ENCODE measurements around the gene CHST12. TPM values are rescaled to one million over a fixed set of nuclear protein-coding genes. Genes with fewer than 3 reads are reported as not detected.

Gene CHST12
- total RNA-seq, 4 donors from 2014 or later, result 7.6 to 136 (median 13.6) TPM

DNA sequence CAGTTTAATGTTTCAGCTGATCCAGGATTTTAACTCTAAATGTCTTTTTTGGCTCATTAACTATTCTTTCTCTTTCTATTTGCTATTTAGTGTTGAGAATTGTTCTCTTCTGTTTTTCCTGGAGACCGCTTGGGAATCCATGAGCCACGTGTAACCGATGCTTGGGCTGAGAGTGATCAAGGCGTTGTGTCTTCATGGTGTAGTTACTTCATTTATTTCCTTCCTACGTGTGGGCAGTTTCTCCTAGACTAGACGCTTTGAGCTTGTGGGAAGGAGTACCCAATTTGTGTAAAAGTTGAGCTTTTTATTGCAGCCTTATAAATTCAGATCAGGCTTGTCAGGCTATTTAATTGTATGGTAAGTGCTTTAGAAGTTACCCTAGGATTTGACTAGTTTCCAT lies 45.8 kb upstream of the CHST12 start:
- in situ Hi-C loops (cut with MboI; ENCODE audit: low pct_ligation_motif_present in 1 of 4, low pct_unique_long_range_greater_than_20kb in 1 of 4, low sequenced_read_pairs in 3 of 4) (loop anchor here in 2 of 4 donors (25.0 kb wide), 1 partner anchor 120 kb away; the partner anchor contains the start of genes MAD1L1 (in 2 of the 2), MRM2 (in 2 of the 2) and NUDT1 (in 2 of the 2)), intact Hi-C loops (cut with DNase I; ENCODE audit: low total_unique reads) (loop anchor here (10.0 kb wide), 1 partner anchor 113 kb away; the partner anchor contains the start of genes MRM2 and NUDT1)
- H3K4me3 ChIP-seq, result no peak overlapping the region
- no peaks in the 10 kb centered on the region for H3K9me3 ChIP-seq
- H3K4me1 ChIP-seq, result peaks cover 19 to 49% (median 32%) of the 10 kb centered on the region in 4 donors
- peaks cover 0 to 19% (median 9%) of the 10 kb centered on the region in 4 donors for H3K36me3 ChIP-seq
- no peaks in the 10 kb centered on the region for H3K27me3 ChIP-seq
- no peak for DNase-seq
- WGBS, 2 donors (ENCODE audit: low coverage in 1 of 2), result 45 to 57% methylated on average over 5 to 6 of the region's 6 CpGs
- H3K27ac ChIP-seq, result no peak overlapping the region
- TF ChIP-seq CTCF (IDR thresholded peaks at IDR 0.05) (no peak), POLR2AphosphoS5 (IDR thresholded peaks at IDR 0.05) (no peak), EP300 (IDR thresholded peaks at IDR 0.05; ENCODE audit: low read depth) (no peak), POLR2A (IDR thresholded peaks at IDR 0.05) (no peak)

GRCh38 chr7:2358968-2359527 lies 44.4 kb upstream of the CHST12 start:
- Histone ChIP-seq H3K4me3 (no peak overlapping the region), H3K27ac (no peak overlapping the region), H3K36me3 (peaks cover 0 to 32% (median 15%) of the 10 kb centered on the region in 4 donors), H3K27me3 (no peaks in the 10 kb centered on the region), H3K4me1 (peaks cover 19 to 40% (median 25%) of the 10 kb centered on the region in 4 donors), H3K9me3 (no peaks in the 10 kb centered on the region)
- DNase-seq, result no peak
- intact Hi-C loops (cut with DNase I; ENCODE audit: low total_unique reads), result loop anchor here (10.0 kb wide), 1 partner anchor 114 kb away; the partner anchor contains the start of genes MRM2 and NUDT1
- in situ Hi-C loops (cut with MboI; ENCODE audit: low pct_ligation_motif_present in 1 of 4, low pct_unique_long_range_greater_than_20kb in 1 of 4, low sequenced_read_pairs in 3 of 4), result loop anchor here in 2 of 4 donors (25.0 kb wide), 1 partner anchor 122 kb away; the partner anchor contains the start of genes MAD1L1 (in 2 of the 2), MRM2 (in 2 of the 2) and NUDT1 (in 2 of the 2)
- WGBS, 2 donors (ENCODE audit: low coverage in 1 of 2), result 61 to 80% methylated on average over 2 to 8 of the region's 8 CpGs
- TF ChIP-seq CTCF (IDR thresholded peaks at IDR 0.05) (no peak), EP300 (IDR thresholded peaks at IDR 0.05; ENCODE audit: low read depth) (no peak), POLR2A (IDR thresholded peaks at IDR 0.05) (no peak), POLR2AphosphoS5 (IDR thresholded peaks at IDR 0.05) (no peak)

- H3K9me3 ChIP-seq, result no peaks in the 10 kb centered on the region
- peaks cover 0 to 38% (median 18%) of the 10 kb centered on the region in 4 donors for H3K36me3 ChIP-seq
- peaks cover 19 to 40% (median 25%) of the 10 kb centered on the region in 4 donors for H3K4me1 ChIP-seq
- no peaks in the 10 kb centered on the region for H3K27me3 ChIP-seq
- no peak overlapping the region for H3K4me3 ChIP-seq
- intact Hi-C loops (cut with DNase I; ENCODE audit: low total_unique reads), result loop anchor here (10.0 kb wide), 1 partner anchor 115 kb away; the partner anchor contains the start of genes MRM2 and NUDT1
- H3K27ac ChIP-seq, result no peak overlapping the region
- in situ Hi-C loops (cut with MboI; ENCODE audit: low pct_ligation_motif_present in 1 of 4, low pct_unique_long_range_greater_than_20kb in 1 of 4, low sequenced_read_pairs in 3 of 4), result loop anchor here in 2 of 4 donors (25.0 kb wide), 1 partner anchor 122 kb away; the partner anchor contains the start of genes MAD1L1 (in 2 of the 2), MRM2 (in 2 of the 2) and NUDT1 (in 2 of the 2)
- WGBS, 2 donors (ENCODE audit: low coverage in 1 of 2), result 81 to 88% methylated on average over 6 to 11 of the region's 11 CpGs
- no peak for DNase-seq
- TF ChIP-seq POLR2AphosphoS5 (IDR thresholded peaks at IDR 0.05) (no peak), EP300 (IDR thresholded peaks at IDR 0.05; ENCODE audit: low read depth) (no peak), CTCF (IDR thresholded peaks at IDR 0.05) (no peak), POLR2A (IDR thresholded peaks at IDR 0.05) (no peak)
These were observed 43.8 kb upstream of the CHST12 start for GRCh38 chr7:2359610-2360009.

- H3K36me3 ChIP-seq, result peaks cover 0 to 48% (median 21%) of the 10 kb centered on the region in 4 donors
- H3K27ac ChIP-seq, result no peak overlapping the region
- DNase-seq, result no peak
- in situ Hi-C loops (cut with MboI; ENCODE audit: low pct_ligation_motif_present in 1 of 4, low pct_unique_long_range_greater_than_20kb in 1 of 4, low sequenced_read_pairs in 3 of 4) (loop anchor here in 2 of 4 donors (25.0 kb wide), 1 partner anchor 123 kb away; the partner anchor contains the start of genes MAD1L1 (in 2 of the 2), MRM2 (in 2 of the 2) and NUDT1 (in 2 of the 2)), intact Hi-C loops (cut with DNase I; ENCODE audit: low total_unique reads) (no loop called here)
- no peak overlapping the region for H3K4me3 ChIP-seq
- peaks cover 18 to 37% (median 21%) of the 10 kb centered on the region in 4 donors for H3K4me1 ChIP-seq
- no peaks in the 10 kb centered on the region for H3K9me3 ChIP-seq
- 75 to 84% methylated on average over 4 to 6 of the region's 6 CpGs for WGBS, 2 donors (ENCODE audit: low coverage in 1 of 2)
- H3K27me3 ChIP-seq, result no peaks in the 10 kb centered on the region
- no peak for TF ChIP-seq POLR2A (IDR thresholded peaks at IDR 0.05)
- TF ChIP-seq CTCF (IDR thresholded peaks at IDR 0.05), result no peak
- TF ChIP-seq POLR2AphosphoS5 (IDR thresholded peaks at IDR 0.05), result no peak
- TF ChIP-seq EP300 (IDR thresholded peaks at IDR 0.05; ENCODE audit: low read depth), result no peak
These were observed 42.6 kb upstream of the CHST12 start for GRCh38 chr7:2360796-2361195.

Measured in transverse colon (tissue), 4 donors.